GM12878 (cell line): ENCODE results near the gene PITPNC1. TPM values are rescaled to one million over a fixed set of nuclear protein-coding genes. Genes with fewer than 3 reads are reported as not detected.

ENCODE experiments used
- ATAC-seq: fragments of 200-7000 bp; cut with Tn5 transposase; 3 replicates; pipeline ENCODE4 v1.9.1; 2020; ENCODE audit warnings: mild to moderate bottlenecking, moderate library complexity
- BruUV-seq: library from RNA; stranded (reverse); fragments of 400-500 nt; replicated peaks from 2 replicates; lab custom pipeline; 2021; lab: Mats Ljungman, UMichigan
- CTCF ChIA-PET: fragments of 300-600 bp; sonication (Branson Sonifier 250); formaldehyde crosslinking; extraction: SDS; loops from one replicate; lab custom pipeline; 2021; ENCODE audit warnings: inconsistent platforms; lab: Yijun Ruan, JAX
- POLR2A ChIA-PET: fragments of 350-600 bp; formaldehyde crosslinking; extraction: SDS; loops from one replicate; lab custom pipeline; 2021; ENCODE audit warnings: inconsistent platforms; lab: Charles Lee
- RAD21 ChIA-PET: fragments of 300-600 bp; sonication (Branson Sonifier 250); formaldehyde crosslinking; loops from one replicate; lab custom pipeline; 2023; ENCODE audit warnings: antibody characterized with exemption; ENCODE audit not compliant: unreplicated experiment; lab: Charles Lee
- SMC1A ChIA-PET: fragments of 300-600 bp; sonication (Branson Sonifier 250); formaldehyde crosslinking; loops from one replicate; lab custom pipeline; 2023; ENCODE audit not compliant: unreplicated experiment, uncharacterized antibody; lab: Charles Lee
- DNase-seq: peaks from one replicate; pipeline ENCODE4 v3.0.0-alpha.2; 2011; ENCODE audit warnings: low read depth, low spot score
- FAIRE-seq: peaks from 3 replicates; lab custom pipeline; 2011; peaks lifted over from hg19 to GRCh38; lab: Jason Lieb, UNC
- H2AFZ ChIP-seq: 2 replicates; pipeline ENCODE4 v1.6.0; 2011; ENCODE audit warnings: low read depth, low read length, control low read depth; ENCODE audit not compliant: control insufficient read depth
- H3K27ac ChIP-seq: 2 replicates; pipeline ENCODE4 v1.5.1; 2011; ENCODE audit warnings: control low read depth; ENCODE audit not compliant: control insufficient read depth, insufficient read depth
- H3K27me3 ChIP-seq, 2 experiments: replicated peaks in 1 of 2; 2 replicates each; pipeline versions ENCODE4 v1.6.0 to v1.6.1; 2011; ENCODE audit warnings: low read length in 1 of 2; ENCODE audit not compliant: control insufficient read depth in 2 of 2, insufficient read depth in 2 of 2
- H3K36me3 ChIP-seq, 2 experiments: 2 replicates each; pipeline ENCODE4 v1.5.1; 2011; ENCODE audit warnings: low read length in 1 of 2; ENCODE audit not compliant: control insufficient read depth in 2 of 2, insufficient read depth in 2 of 2
- H3K4me1 ChIP-seq: 2 replicates; pipeline ENCODE4 v1.6.1; 2011; ENCODE audit warnings: mild to moderate bottlenecking, low read length, moderate library complexity, mixed read lengths; ENCODE audit not compliant: control insufficient read depth, insufficient read depth
- H3K4me2 ChIP-seq: 2 replicates; pipeline ENCODE4 v1.6.0; 2011; ENCODE audit warnings: control low read depth; ENCODE audit not compliant: control insufficient read depth, insufficient read depth
- H3K4me3 ChIP-seq: fragments of 200-600 bp; sonication (generic); 2 replicates; pipeline ENCODE4 v1.5.1; 2016
- H3K79me2 ChIP-seq: 2 replicates; pipeline ENCODE4 v1.6.0; 2011; ENCODE audit warnings: low read length; ENCODE audit not compliant: control insufficient read depth, insufficient read depth
- H3K9ac ChIP-seq: 2 replicates; pipeline ENCODE4 v1.8.0; 2011; ENCODE audit warnings: low read length, control low read depth, mixed read lengths; ENCODE audit not compliant: control insufficient read depth, insufficient read depth
- H3K9me3 ChIP-seq: replicated peaks from 3 replicates; pipeline ENCODE4 v1.5.1; 2011; ENCODE audit warnings: mild to moderate bottlenecking, low read length; ENCODE audit not compliant: control insufficient read depth, insufficient read depth
- H4K20me1 ChIP-seq: 2 replicates; pipeline ENCODE4 v1.6.0; 2011; ENCODE audit not compliant: control insufficient read depth, insufficient read depth
- BMI1 ChIP-seq: fragments of 450-650 bp; IDR thresholded peaks from 2 replicates; pipeline ENCODE4 v1.6.1; 2016; ENCODE audit warnings: mild to moderate bottlenecking, moderate library complexity, borderline replicate concordance
- CHD1 ChIP-seq: IDR thresholded peaks from 2 replicates; pipeline ENCODE4 v1.6.1; 2012; ENCODE audit warnings: low read depth, low read length, improper control_type of control experiment
- JUND ChIP-seq: IDR thresholded peaks from 2 replicates; pipeline ENCODE4 v1.6.1; 2012; ENCODE audit warnings: low read depth, mild to moderate bottlenecking, low read length, improper control_type of control experiment, moderate library complexity
- MTA3 ChIP-seq: IDR thresholded peaks from 2 replicates; pipeline ENCODE4 v1.6.1; 2012; ENCODE audit warnings: low read length, inconsistent platforms, borderline replicate concordance
- NR2C1 ChIP-seq: fragments of 450-650 bp; IDR thresholded peaks from 2 replicates; pipeline ENCODE4 v1.6.1; 2017; ENCODE audit warnings: antibody characterized with exemption, mild to moderate bottlenecking, moderate library complexity
- TAF1 ChIP-seq: IDR thresholded peaks from 2 replicates; pipeline ENCODE4 v1.6.1; 2011; ENCODE audit warnings: mild to moderate bottlenecking, low read depth, low read length, borderline replicate concordance
- TCF7 ChIP-seq: IDR thresholded peaks from 2 replicates; pipeline ENCODE4 v1.6.1; 2014; ENCODE audit warnings: antibody characterized with exemption, borderline replicate concordance
- ZSCAN29 ChIP-seq: fragments of 450-650 bp; IDR thresholded peaks from 2 replicates; pipeline ENCODE4 v1.6.1; 2017; ENCODE audit warnings: mild to moderate bottlenecking, moderate library complexity
- WGBS: methylation state at CpG from one replicate; pipeline ENCODE4 v1.1.6; 2016; ENCODE audit warnings: low lambda C conversion rate; ENCODE audit not compliant: insufficient replicate concordance, insufficient coverage; ENCODE audit errors: missing lambda C conversion rate; 5-methylcytosine and 5-hydroxymethylcytosine counted together
- in situ Hi-C: fragments of 300-500 bp; cut with MboI; formaldehyde crosslinking; loops from 9 replicates; pipeline ENCODE4 v1.14.3; 2018; ENCODE audit warnings: mixed read lengths
- intact Hi-C: fragments of 100-400 bp; cut with micrococcal nuclease; formaldehyde crosslinking; loops from one replicate; pipeline ENCODE4 v1.14.2; 2022; ENCODE audit not compliant: unreplicated experiment
- polyA plus RNA-seq, 11 experiments: library from polyadenylated mRNA; depleted of rRNA in 4 of 11; unstranded in 6 of 11; stranded (reverse) in 5 of 11; fragments of >200 nt; fragmentation: Nextera tagmentation in 4 of 11; fragmentation: Illumina TruSeq in 1 of 11; extraction: Ambion mirVana in 4 of 11; extraction: Trizol in 1 of 11; gene quantifications; 1 replicate in 1 of 11; 2 replicates in 10 of 11; pipeline versions ENCODE4 v1.2.1 to v1.2.3, GENCODE V29; 2011 to 2016; ENCODE audit warnings: inconsistent platforms in 2 of 11, missing spikeins in 2 of 11, low read depth in 1 of 11
- total RNA-seq, 4 experiments: library from RNA; depleted of rRNA in 3 of 4; stranded (reverse); fragments of >200 nt in 3 of 4; fragmentation: Illumina TruSeq in 1 of 4; extraction: Trizol in 1 of 4; gene quantifications; 2 replicates each; pipeline versions ENCODE4 v1.2.1 to v1.2.3, GENCODE V29; 2013 to 2021
- TF ChIP-seq, protein P1 (sequence below): IDR thresholded peaks from 2 replicates; pipeline ENCODE4 v1.6.1; 2012; ENCODE audit warnings: low read depth, low read length, improper control_type of control experiment
- TF ChIP-seq, protein P2 (sequence below): fragments of 450-650 bp; IDR thresholded peaks from 2 replicates; pipeline ENCODE4 v1.6.1; 2017; ENCODE audit warnings: mild to moderate bottlenecking, moderate library complexity
- TF ChIP-seq, protein P3 (sequence below): fragments of 450-650 bp; IDR thresholded peaks from 2 replicates; pipeline ENCODE4 v1.6.1; 2017; ENCODE audit warnings: mild to moderate bottlenecking, moderate library complexity

Gene PITPNC1
- total and polyA plus RNA-seq, 10 of the 15 experiments (the other 5 are each of a cell fraction or from before 2014, with no cell fraction given): 12.2 to 62.4 (median 47.3) TPM

- RAD21 ChIA-PET: interaction anchor here (0.7 kb wide), 1 partner anchor 458 kb away, joined by 3 read pairs; no protein-coding TSS in a partner anchor
- no peak overlapping the region for H2AFZ ChIP-seq
- no peak for DNase-seq
- in situ Hi-C loops (no loop called here), intact Hi-C loops (loop anchor here (10.0 kb wide), 1 partner anchor 337 kb away; the partner anchor contains the start of gene PITPNC1)
- ATAC-seq: no peak
- H3K27me3 ChIP-seq: no peaks in the 10 kb centered on the region
- SMC1A ChIA-PET: interaction anchor here (1.0 kb wide), 1 partner anchor 9 kb away, joined by 6 read pairs; no protein-coding TSS in a partner anchor
- POLR2A ChIA-PET: no interaction called here
- CTCF ChIA-PET: interaction anchor here (0.5 kb wide), 1 partner anchor 340 kb away, joined by 3 read pairs; no protein-coding TSS in a partner anchor
- BruUV-seq: no TSS peak
- TF ChIP-seq CHD1: no peak
- TF ChIP-seq, protein P1, sequence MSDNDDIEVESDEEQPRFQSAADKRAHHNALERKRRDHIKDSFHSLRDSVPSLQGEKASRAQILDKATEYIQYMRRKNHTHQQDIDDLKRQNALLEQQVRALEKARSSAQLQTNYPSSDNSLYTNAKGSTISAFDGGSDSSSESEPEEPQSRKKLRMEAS: no peak
- TF ChIP-seq ZSCAN29: no peak
- TF ChIP-seq TAF1: no peak
- no peak for TF ChIP-seq NR2C1
- TF ChIP-seq MTA3: no peak
- no peak for TF ChIP-seq JUND
- no peak for TF ChIP-seq TCF7
- TF ChIP-seq, protein P2, sequence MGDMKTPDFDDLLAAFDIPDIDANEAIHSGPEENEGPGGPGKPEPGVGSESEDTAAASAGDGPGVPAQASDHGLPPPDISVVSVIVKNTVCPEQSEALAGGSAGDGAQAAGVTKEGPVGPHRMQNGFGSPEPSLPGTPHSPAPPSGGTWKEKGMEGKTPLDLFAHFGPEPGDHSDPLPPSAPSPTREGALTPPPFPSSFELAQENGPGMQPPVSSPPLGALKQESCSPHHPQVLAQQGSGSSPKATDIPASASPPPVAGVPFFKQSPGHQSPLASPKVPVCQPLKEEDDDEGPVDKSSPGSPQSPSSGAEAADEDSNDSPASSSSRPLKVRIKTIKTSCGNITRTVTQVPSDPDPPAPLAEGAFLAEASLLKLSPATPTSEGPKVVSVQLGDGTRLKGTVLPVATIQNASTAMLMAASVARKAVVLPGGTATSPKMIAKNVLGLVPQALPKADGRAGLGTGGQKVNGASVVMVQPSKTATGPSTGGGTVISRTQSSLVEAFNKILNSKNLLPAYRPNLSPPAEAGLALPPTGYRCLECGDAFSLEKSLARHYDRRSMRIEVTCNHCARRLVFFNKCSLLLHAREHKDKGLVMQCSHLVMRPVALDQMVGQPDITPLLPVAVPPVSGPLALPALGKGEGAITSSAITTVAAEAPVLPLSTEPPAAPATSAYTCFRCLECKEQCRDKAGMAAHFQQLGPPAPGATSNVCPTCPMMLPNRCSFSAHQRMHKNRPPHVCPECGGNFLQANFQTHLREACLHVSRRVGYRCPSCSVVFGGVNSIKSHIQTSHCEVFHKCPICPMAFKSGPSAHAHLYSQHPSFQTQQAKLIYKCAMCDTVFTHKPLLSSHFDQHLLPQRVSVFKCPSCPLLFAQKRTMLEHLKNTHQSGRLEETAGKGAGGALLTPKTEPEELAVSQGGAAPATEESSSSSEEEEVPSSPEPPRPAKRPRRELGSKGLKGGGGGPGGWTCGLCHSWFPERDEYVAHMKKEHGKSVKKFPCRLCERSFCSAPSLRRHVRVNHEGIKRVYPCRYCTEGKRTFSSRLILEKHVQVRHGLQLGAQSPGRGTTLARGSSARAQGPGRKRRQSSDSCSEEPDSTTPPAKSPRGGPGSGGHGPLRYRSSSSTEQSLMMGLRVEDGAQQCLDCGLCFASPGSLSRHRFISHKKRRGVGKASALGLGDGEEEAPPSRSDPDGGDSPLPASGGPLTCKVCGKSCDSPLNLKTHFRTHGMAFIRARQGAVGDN: no peak
- no peak for TF ChIP-seq BMI1
- TF ChIP-seq, protein P3, sequence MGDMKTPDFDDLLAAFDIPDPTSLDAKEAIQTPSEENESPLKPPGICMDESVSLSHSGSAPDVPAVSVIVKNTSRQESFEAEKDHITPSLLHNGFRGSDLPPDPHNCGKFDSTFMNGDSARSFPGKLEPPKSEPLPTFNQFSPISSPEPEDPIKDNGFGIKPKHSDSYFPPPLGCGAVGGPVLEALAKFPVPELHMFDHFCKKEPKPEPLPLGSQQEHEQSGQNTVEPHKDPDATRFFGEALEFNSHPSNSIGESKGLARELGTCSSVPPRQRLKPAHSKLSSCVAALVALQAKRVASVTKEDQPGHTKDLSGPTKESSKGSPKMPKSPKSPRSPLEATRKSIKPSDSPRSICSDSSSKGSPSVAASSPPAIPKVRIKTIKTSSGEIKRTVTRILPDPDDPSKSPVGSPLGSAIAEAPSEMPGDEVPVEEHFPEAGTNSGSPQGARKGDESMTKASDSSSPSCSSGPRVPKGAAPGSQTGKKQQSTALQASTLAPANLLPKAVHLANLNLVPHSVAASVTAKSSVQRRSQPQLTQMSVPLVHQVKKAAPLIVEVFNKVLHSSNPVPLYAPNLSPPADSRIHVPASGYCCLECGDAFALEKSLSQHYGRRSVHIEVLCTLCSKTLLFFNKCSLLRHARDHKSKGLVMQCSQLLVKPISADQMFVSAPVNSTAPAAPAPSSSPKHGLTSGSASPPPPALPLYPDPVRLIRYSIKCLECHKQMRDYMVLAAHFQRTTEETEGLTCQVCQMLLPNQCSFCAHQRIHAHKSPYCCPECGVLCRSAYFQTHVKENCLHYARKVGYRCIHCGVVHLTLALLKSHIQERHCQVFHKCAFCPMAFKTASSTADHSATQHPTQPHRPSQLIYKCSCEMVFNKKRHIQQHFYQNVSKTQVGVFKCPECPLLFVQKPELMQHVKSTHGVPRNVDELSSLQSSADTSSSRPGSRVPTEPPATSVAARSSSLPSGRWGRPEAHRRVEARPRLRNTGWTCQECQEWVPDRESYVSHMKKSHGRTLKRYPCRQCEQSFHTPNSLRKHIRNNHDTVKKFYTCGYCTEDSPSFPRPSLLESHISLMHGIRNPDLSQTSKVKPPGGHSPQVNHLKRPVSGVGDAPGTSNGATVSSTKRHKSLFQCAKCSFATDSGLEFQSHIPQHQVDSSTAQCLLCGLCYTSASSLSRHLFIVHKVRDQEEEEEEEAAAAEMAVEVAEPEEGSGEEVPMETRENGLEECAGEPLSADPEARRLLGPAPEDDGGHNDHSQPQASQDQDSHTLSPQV: no peak
- no peaks in the 10 kb centered on the region for H4K20me1 ChIP-seq
- no peaks in the 10 kb centered on the region for H3K9me3 ChIP-seq
- no peak overlapping the region for H3K27ac ChIP-seq
- no peak for FAIRE-seq
- H3K4me2 ChIP-seq: no peak overlapping the region
- no peak overlapping the region for H3K4me3 ChIP-seq
- no peak overlapping the region for H3K9ac ChIP-seq
- peaks cover 6% of the 10 kb centered on the region for H3K4me1 ChIP-seq
- WGBS: 68% methylated on average over 4 of the region's 4 CpGs
- no peaks in the 10 kb centered on the region; the same call in 1 of the 2 replicates for H3K79me2 ChIP-seq
- H3K36me3 ChIP-seq: no peaks in the 10 kb centered on the region
These were observed 334.8 kb downstream of the PITPNC1 start for GRCh38 chr17:67711916-67712315.
